T-helper 2 cell treated with Interferon-gamma antibody and Interleukin-4, amounts not matched to agents 100 ng/mL and 5 ng/mL, for 36 hours (primary cell): ENCODE results near the gene ARHGAP26. TPM values are rescaled to one million over a fixed set of nuclear protein-coding genes. Genes with fewer than 3 reads are reported as not detected.

Experiments
- intact Hi-C: fragments of 100-400 bp; cut with micrococcal nuclease; formaldehyde crosslinking; loops from one replicate; pipeline ENCODE4 v1.15.1; 2023
- total RNA-seq: library from RNA; stranded (reverse); gene quantifications from 2 replicates; pipeline ENCODE4 v1.2.3, GENCODE V29; 2022

The ARHGAP26 gene
- total RNA-seq, 1 donor from 2014 or later = 24.7 TPM

- intact Hi-C loops = no loop called here
Observed at GRCh38 chr5:143227301-143227700, 457.1 kb downstream of the ARHGAP26 start.

- intact Hi-C loops = loop anchor here (2.0 kb wide), 1 partner anchor 960 kb away; no protein-coding TSS in a partner anchor
Observed at GRCh38 chr5:143228597-143229293, 458.6 kb downstream of the ARHGAP26 start.

- intact Hi-C loops = loop anchor here (2.0 kb wide), 1 partner anchor 959 kb away; no protein-coding TSS in a partner anchor
Observed at GRCh38 chr5:143229426-143229895, 459.3 kb downstream of the ARHGAP26 start.

- intact Hi-C loops = loop anchor here (2.0 to 5.0 kb wide), 2 partner anchors 128 to 959 kb away; no protein-coding TSS in a partner anchor
Observed at GRCh38 chr5:143229896-143230675, 459.9 kb downstream of the ARHGAP26 start.

- intact Hi-C loops = loop anchor here (5.0 kb wide), 1 partner anchor 128 kb away; no protein-coding TSS in a partner anchor
Observed at GRCh38 chr5:143230676-143230996, 460.5 kb downstream of the ARHGAP26 start.

- intact Hi-C loops = loop anchor here (5.0 kb wide), 1 partner anchor 129 kb away; no protein-coding TSS in a partner anchor
Observed at GRCh38 chr5:143231416-143231815, 461.2 kb downstream of the ARHGAP26 start.

GRCh38 chr5:143231973-143232812 is 462.0 kb downstream of the ARHGAP26 start:
- intact Hi-C loops = loop anchor here (5.0 kb wide), 1 partner anchor 130 kb away; no protein-coding TSS in a partner anchor

GRCh38 chr5:143233031-143233430 is 462.9 kb downstream of the ARHGAP26 start:
- intact Hi-C loops = loop anchor here (5.0 kb wide), 1 partner anchor 131 kb away; no protein-coding TSS in a partner anchor

- intact Hi-C loops = loop anchor here (5.0 kb wide), 1 partner anchor 132 kb away; no protein-coding TSS in a partner anchor
Observed at GRCh38 chr5:143234162-143234842, 464.1 kb downstream of the ARHGAP26 start.

GRCh38 chr5:143235423-143235822 is 465.2 kb downstream of the ARHGAP26 start:
- intact Hi-C loops = no loop called here

GRCh38 chr5:143236682-143237081 is 466.5 kb downstream of the ARHGAP26 start:
- intact Hi-C loops = no loop called here

GRCh38 chr5:143237664-143238063 is 467.5 kb downstream of the ARHGAP26 start:
- intact Hi-C loops = no loop called here

GRCh38 chr5:143238620-143239019 is 468.4 kb downstream of the ARHGAP26 start:
- intact Hi-C loops = no loop called here

- intact Hi-C loops = no loop called here
Observed at GRCh38 chr5:143239882-143240518, 469.8 kb downstream of the ARHGAP26 start.

GRCh38 chr5:143241892-143242291 is 471.7 kb downstream of the ARHGAP26 start:
- intact Hi-C loops = no loop called here

- intact Hi-C loops = no loop called here
Observed at GRCh38 chr5:143243103-143243502, 472.9 kb downstream of the ARHGAP26 start.

- intact Hi-C loops = no loop called here
Observed at GRCh38 chr5:143244000-143244736, 474.0 kb downstream of the ARHGAP26 start.

- intact Hi-C loops = no loop called here
Observed at GRCh38 chr5:143244990-143245389, 474.8 kb downstream of the ARHGAP26 start.

- intact Hi-C loops = no loop called here
Observed at GRCh38 chr5:143245929-143246561, 475.9 kb downstream of the ARHGAP26 start.
